GM18519 (cell line): ENCODE data around the gene SULT1C3.
"Not testable (repeated sequence)": the region's sequence is repeated elsewhere in the genome, so short reads cannot be mapped to it uniquely, and the experiment has no call there.

Source experiments
- ATAC-seq: cut with Tn5 transposase; IDR thresholded peaks from one replicate; pipeline ENCODE4 v1.9.1; 2021; ENCODE audit warnings: mild to moderate bottlenecking, moderate library complexity; ENCODE audit not compliant: unreplicated experiment, low FRiP score

SULT1C3 gene

GRCh38 chr2:108243566-108243965 lies 3.8 kb downstream of the SULT1C3 start:
- no peak for ATAC-seq

DNA sequence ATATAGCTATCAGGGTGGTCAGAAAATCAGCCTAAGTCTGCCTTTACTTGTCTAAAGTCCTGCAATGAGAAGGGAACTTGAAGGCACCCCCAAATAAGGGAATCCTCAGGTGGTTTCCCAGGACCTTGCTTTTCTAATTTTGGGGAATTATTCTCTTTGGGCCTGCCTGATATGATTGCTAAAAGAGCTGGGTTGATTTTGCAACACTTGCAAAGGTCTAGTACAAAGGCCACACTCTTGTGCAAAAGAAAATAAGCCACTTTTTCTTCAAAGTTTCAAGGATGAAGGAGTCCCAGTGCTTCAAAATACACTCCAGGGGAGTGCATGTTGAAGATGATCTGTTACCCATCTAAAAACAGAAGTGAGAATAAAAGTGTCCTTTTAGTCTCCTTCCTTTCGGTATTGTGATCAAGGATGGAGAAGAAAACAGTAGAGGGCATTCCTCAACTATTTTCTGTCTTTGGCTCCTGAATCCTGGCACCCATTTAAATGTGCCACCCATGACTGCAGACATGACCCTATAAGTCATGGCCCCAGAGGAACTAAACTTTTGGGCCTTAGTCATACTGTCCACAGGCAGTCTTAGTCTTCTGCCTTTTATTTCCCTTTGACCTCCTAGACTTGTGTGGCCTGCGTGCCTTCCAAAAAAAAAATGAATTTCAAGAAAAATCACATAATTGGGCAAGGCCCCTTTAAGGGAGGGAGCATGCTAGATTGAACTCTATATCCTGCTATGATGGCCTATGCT lies 5.1 kb downstream of the SULT1C3 start:
- ATAC-seq = no peak

DNA sequence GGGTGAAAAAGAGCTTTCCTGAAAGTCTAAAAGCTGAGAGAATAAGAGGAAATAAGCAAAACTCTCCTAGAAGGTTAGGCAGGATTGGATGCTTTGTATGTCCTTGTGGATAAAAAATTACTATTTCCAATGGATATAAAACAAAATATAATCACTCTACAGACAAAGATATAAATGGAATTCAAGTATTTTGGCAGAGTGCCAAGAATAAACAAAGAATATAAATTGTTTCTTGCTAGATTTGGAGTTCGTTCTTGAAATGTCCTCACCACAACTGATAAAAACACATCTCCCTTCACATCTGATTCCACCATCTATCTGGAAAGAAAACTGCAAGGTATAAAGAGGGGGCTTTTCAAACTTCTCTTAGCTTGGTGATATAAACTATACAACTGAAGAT lies 13.3 kb downstream of the SULT1C3 start:
- ATAC-seq = no peak

- ATAC-seq = no peak
Measured at GRCh38 chr2:108257757-108258331, 18.1 kb downstream of the SULT1C3 start.

DNA sequence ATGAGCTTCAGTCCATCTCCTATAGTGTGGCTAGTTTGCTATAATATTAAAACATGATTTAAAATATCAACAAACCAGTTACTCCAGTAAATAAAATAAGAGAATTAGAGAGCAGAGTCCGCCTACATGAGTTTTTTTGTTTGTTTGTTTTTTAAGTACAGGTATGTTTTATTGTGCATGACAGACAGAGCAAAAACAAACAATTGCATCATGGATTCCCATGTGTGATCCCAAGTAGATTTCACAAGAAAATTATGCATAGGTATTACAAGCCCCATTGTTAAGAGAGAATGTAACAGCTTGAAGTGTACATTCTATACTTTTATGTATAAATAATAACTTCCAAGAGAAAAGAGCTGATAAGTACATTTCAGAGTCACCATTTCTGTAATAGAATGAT lies 21.0 kb downstream of the SULT1C3 start:
- ATAC-seq = no peak

GRCh38 chr2:108262036-108262435 lies 22.3 kb downstream of the SULT1C3 start:
- no peak for ATAC-seq

- ATAC-seq = no peak
Measured at GRCh38 chr2:108263401-108263800, 23.6 kb downstream of the SULT1C3 start.

- ATAC-seq = no peak
Measured at GRCh38 chr2:108266218-108266617, 26.4 kb downstream of the SULT1C3 start.

GRCh38 chr2:108267101-108267500 lies 27.3 kb downstream of the SULT1C3 start:
- no peak for ATAC-seq

DNA sequence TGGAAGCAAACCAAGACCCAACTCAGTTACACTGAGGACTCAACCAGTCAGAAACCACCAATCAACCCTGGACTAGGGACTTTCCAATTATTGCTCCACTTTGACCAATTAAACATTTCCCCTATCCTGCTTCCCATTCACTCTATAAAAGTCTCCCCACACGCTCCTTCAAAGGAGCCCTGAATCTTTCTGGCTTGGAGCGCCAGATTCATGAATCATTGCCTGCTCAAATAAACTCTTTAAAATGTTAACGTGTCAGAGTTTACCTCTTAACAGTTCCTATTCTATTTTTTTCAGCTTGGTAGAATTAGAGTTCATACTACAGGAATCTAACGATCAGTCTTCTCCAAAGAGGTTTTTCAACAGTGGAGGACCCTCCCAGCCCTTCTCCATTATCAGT lies 28.2 kb downstream of the SULT1C3 start:
- ATAC-seq = no peak

DNA sequence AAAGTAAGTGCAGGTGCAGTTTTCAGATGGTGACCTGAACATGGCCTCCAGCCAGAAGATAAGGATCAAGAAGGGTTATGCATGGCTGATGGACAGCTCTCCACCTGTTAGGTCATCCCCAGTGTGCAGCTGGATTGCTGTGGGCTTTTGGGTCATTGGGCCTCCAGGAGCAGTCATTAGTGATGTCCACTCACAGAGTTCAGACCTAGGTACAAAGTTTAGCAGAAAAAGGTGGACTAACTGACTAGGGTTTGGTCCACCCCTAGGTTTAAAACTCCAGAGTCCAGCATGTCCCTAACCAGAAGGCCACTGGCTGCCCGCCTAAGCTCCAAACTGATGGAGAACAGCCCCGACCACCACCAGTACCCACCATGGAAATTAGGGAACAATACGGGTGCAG lies 30.6 kb downstream of the SULT1C3 start:
- ATAC-seq = no peak

DNA sequence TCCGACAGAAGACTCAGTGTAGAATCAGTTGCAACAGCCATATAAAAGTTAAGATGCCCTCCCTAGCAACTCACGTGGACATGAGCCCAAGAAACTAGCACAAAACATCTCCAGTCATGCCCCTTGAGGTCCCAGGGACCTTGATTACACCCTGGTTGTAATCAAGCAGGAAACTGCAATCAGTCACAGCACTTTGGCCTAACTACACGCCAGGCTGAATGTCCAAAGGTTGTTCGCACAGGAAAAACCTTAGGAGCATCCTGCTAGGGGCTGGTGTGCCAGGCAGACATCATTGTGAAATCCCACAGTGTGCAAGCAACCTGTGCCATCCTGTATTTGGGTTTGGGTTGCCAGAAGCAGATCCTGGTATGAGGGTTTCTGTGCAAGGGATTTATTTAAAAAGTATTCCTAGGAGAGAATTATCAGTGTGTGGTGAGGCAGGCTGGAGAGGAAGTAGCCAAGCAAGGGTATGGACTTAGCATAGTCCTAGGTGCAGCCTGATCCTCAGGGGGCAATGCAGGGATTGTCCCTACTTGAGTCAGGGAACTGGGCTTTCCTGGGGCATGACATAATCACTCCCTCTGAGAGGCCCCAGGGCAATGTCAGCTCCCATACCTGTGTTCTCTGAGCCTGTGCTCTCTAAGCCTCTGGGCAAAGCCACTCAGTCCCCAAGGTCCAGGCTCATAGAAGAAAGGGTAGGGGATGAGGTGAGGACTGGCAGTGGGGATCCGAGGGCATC lies 31.2 kb downstream of the SULT1C3 start:
- ATAC-seq = no peak

DNA sequence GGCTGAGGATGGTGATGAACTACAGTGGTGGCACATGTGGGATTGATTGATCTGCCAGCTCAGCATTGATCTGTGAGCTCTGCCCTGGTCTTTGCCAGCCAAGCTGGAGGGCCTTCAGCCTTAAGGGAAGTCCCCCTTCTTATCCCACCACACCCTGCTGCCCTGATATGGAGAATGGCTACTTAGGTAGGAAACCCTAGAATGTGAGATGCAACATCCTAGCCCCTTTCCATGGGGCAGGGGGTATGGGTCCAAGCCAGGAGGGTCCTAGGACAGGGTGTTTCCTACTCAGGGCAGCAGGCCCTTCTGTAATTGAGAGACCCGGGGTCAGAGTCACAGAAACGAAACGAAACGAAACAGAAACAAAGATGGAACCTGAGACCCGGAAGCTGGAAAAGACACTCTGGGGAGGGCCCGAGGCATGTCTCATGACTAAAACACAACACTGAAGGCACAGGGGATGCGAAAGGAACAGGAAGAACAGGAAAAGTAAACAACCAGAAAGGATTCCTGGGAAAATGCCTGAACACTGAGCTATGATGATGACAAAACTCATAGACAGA lies 32.0 kb downstream of the SULT1C3 start:
- no peak for ATAC-seq

DNA sequence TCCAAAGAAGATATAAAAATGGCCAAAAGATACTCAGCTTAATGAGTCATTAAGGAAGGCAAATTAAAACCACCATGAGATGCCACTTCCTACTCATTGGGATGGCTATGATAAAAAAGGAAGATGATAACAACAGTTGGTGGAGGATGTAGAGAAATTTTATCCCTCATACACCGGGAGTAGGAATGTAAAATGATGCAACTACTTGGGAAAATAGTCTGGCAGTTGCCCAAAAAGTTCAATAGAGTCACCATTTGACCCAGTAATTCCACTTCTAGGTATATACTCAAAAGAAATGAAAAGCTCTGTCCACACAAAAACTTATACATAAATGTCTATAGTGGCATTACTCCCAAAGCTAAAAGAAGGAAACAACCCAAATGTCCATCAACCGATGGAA lies 38.9 kb downstream of the SULT1C3 start:
- ATAC-seq = no peak

- ATAC-seq = no peak
Measured at GRCh38 chr2:108279468-108279867, 39.7 kb downstream of the SULT1C3 start.

DNA sequence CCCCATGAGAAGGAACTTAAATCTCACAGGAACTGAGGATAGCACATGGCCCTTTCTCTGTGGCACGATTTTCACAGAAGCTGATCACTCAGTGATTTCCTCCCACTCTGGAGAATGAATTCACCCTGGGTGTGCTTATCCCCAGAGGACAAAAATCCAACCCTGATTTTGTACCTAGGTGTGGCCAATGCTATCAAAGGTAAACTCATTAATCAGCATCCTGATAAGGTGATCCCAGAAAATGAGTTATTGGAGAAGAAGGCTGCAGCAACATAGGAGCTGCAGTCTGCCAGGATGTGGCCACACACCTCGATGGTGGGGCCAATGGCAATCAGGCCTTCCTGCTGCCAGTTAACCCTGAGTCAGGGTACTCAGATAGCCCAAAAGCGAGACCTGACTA lies 40.7 kb downstream of the SULT1C3 start:
- no peak for ATAC-seq

GRCh38 chr2:108284566-108284965 lies 44.8 kb downstream of the SULT1C3 start:
- ATAC-seq = not testable (repeated sequence)

GRCh38 chr2:108285616-108286015 lies 45.8 kb downstream of the SULT1C3 start:
- ATAC-seq = no peak

- no peak for ATAC-seq
Measured at GRCh38 chr2:108287169-108287568, 47.4 kb downstream of the SULT1C3 start.

DNA sequence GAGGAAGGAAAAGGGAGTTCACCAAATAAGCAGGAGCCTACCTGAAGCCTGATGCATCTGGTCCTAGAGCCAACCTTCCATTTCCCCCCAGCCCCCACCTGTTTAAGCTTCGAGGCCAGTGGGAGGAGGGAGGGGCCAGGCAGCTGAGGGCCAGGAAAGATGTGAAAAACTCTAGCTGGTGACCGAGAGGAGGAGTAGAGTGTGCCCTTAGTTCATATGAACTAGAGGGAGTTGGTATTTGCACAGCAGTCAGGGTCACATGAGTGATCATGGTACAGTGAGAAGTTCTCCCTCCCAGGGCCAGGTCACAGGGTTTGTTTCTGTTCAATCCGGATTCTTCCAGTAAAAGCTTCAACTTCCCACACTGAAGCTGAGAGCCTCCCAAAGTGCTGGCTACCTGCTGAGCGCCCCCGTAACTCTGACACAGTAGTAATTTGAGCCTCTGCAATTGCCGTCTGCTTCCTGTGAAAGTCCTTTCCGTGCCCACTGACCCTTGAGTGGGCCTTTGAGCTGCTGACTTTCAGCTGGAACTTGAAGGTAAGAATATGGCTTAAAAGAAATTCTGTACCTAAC lies 48.9 kb downstream of the SULT1C3 start, which contains the start of gene SULT1C2:
TSS of gene SULT1C2 (plus strand) at position 362 of the 573 bp plus-strand sequence. CDS start 4,773 bp downstream, outside the sequence.
- ATAC-seq = no peak

- ATAC-seq = no peak
Measured at GRCh38 chr2:108293850-108294249, 54.1 kb downstream of the SULT1C3 start.
